GM19043 (cell line): ENCODE measurements around the gene HSPB8.

Source experiments
- ATAC-seq: cut with Tn5 transposase; IDR thresholded peaks from one replicate; pipeline ENCODE4 v1.9.1; 2021; ENCODE audit warnings: low read depth; ENCODE audit not compliant: unreplicated experiment

The HSPB8 gene, protein sequence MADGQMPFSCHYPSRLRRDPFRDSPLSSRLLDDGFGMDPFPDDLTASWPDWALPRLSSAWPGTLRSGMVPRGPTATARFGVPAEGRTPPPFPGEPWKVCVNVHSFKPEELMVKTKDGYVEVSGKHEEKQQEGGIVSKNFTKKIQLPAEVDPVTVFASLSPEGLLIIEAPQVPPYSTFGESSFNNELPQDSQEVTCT

DNA sequence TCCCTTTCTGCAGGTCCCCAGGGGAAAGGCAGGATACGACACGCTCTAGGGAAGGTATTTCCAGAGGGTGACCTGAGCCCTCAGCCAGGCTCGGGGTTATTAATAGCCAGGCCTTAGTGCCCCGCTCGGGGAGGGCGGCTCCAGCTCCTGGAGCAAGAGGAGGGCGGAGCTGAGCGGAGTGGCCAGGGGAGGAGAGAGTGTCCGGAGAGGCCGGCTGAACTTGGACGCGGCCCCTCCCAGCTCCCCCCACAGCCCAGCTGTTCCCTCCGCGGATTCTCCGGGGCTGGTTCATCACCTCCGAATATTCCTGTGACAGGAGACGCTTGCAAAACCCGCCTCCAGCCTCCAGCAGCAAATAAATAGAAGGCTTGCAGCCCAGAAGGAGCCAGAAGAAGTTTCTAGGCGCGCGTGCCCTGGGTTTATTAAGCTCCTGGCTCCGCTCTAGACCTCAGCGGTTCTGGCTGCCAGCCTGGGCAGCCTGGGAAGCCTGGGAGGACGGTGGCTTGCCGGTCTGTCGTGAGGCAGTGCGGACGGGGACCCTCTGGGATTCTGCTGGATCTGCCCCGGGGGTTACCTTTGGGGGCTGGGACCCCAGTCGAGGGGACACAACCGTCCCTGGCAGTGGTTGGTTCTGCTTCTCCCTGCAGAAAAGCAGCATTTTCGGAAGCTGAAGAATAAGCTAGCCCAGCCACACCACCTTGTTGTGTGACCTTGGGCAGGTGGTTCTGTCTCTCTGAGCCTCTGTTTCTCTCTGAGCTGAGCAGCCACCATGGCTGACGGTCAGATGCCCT, at the start of gene HSPB8:
Gene HSPB8 (plus strand): TSS at position 388 of the 791 bp plus-strand sequence. CDS start 382 bp downstream, at position 770.
- ATAC-seq: no peak

DNA sequence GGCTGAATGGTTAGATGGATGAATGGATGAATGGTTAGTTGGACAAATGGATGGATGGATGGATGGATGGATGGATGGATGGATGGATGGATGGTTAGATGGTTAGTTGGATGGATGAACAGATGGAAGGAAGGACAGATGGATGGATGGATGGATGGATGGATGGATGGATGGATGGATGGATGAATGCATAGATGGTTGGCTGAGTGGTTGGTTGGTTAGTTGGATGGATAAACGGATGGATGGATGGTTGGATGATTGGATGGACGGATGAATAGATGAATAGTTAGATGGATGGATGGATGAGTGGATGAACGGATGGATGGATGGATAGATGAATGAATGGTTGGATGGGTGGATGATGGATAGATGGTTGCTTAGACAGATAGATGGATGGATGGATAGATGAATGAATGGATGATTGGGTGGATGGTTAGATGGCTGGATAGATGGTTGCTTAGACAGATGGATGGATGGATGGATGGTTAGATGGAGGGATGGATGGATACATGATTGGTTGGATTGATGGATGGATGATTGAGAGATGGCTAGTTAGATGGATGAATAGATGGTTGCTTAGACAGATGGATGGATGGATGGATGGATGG, 48.8 kb upstream of the HSPB8 start:
- ATAC-seq: no peak

DNA sequence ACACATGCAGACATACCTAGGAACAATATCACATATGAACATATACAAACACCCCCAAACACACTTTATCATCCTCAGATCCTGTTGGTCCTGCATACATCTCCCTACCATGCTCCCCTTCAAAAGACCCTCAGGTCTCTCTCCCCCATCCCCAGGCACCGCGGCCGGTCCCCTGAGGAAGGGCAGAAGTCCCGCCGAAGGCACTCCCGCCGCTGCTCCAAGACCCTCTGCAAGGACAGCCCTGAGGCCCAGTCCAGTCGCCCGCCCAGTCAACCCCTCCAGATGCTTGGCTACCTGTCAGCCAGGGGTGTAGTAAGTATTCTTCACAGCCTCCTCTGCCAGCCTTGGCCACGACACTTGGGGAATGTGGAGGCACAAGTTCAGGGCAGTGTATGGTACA, 48.2 kb upstream of the HSPB8 start:
- no peak for ATAC-seq

DNA sequence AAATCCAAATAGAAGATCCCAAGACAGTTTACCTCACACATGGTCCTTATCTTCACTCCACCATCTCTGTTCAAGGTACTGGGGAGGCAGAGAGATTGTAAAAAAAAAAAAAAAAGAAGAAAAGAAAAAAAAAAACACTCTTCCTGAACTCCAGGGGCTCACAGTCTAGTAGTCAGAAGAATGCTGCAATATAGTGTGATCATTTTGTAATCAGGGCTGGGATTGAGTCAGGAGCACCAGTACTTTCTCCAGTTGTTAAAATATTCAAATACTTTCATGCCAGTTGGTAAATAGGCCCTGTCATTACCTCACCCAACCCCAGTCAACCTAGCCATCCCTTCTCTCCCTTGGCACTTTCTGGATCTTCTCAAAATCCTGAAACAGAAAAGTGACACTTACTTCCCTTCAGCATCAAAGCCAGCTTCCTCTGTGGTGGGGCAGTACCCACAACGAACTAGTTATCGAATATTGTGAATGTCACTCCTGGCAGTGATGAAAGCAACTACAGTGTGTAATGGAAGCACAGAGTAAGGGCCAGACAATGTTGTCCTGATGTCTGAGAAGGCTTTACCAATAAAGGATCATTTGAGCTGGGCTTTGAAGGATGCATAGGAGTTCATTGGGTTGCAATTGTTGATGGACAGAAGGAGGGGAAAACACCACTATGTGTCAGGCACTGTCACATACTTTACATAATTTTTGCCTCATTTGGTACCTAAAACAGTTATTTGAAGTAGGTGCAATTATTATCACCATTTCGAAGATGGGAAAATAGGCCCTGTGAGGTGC, 44.3 kb upstream of the HSPB8 start:
- no peak for ATAC-seq

DNA sequence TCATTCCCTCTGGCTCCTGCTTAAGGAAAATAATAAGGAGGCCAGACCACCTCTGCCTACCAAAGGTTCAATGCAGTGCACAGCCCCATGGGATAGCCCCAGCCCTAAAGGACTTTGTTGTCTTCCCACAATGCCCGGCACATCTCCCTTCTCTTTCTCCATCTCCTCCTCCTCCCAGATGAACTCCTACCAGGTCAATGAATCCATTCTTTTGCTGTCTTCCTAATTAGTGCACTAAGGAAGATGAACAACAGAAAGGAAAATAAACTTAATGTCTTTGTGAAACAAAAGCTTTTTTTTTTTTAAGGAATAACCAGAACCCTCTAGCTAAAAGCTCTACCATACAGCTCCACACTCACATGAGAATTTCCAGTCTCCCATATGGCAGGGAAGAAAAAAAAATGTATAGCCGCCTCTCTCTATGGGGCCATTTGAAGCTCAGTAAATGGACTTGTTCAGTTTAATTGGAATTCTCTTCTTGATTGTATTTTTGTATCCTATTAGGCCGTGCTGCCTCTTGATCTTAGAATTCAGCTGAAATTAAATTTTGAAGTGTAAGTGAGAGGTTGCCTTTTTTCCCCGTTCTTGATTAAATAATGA, 41.8 kb upstream of the HSPB8 start:
- no peak for ATAC-seq

DNA sequence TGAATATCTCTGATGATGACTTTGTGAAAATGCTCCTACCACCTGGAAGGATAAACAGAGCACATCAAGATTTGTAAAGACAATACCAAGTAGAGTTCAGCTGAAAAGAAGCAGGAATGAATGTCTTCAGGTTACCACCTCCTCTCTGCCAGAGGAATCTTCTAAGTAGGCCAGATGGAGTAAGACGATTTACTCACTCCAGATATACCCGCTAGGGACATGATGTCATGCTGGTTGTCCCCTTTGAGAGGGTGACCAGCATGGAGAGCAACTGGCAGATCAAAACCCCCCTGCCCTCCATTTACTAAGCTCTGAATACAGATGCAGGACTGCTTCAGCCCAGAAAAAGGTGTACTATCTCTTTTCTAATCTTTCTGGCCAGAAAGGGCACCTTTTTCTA, 39.3 kb upstream of the HSPB8 start:
- no peak for ATAC-seq

DNA sequence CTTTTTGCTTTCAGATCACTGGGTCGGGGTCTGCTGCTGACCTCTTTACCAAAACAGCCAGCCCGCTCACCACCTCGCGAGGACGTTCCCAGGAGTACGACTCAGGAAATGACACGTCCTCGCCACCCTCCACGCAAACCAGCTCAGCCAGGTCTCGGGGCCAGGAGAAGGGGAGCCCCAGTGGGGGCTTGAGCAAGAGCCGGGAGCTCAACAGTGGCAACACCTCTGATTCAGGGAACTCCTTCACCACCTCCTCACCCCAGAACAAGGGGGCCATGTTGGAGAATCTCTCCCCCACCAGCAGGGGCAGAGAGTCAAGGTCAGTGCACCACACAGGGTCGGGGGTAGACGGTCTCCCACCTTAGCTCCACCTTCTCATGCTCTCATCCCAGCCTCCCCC, 33.4 kb upstream of the HSPB8 start:
- ATAC-seq: no peak

DNA sequence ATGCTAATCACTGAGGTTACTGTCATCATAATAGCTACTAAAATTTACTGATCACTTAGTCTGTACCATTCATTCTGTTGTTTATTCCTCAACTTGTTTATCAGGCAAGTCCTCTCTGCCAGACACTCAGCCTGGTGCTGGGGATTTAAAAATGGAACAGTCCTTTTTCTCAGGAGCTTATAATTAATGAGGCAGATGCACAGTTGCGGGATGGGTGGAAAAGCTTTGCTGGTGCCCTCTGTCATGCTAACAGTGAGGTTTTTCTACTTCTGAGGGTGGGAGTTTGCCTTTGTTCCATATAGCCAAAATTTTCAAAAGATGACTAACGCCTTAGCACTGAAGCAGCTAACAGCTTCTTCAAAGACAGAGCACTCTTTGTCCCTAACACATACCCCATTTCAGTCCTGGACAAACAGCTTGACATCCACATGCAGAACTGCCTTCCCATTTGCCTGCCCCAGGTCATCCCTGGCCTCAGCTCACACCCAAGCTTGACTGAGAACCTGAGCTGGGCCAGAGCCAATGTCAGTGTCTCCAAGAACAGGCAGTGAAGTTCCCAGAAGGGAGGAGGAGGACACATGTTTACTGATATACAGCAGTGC, 30.8 kb upstream of the HSPB8 start:
- no peak for ATAC-seq

DNA sequence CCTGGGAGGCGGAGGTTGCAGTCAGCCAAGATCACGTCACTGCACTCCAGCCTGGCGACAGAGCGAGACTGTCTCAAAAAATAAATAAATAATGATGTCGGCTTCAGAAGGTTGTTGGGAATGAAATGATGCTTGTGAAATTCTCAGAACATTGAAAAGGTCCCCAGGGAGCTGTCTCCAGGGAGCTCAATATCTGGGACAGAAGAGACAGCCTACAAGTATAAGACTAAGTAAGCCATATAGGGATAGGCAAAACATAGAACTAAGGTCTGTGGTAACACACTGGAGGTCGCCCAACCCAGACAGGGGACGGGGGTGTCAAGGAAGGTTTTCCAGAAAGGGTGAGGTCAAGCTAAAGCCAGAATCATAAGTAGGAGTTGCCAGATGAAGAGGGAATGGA, 29.5 kb upstream of the HSPB8 start:
- no peak for ATAC-seq

DNA sequence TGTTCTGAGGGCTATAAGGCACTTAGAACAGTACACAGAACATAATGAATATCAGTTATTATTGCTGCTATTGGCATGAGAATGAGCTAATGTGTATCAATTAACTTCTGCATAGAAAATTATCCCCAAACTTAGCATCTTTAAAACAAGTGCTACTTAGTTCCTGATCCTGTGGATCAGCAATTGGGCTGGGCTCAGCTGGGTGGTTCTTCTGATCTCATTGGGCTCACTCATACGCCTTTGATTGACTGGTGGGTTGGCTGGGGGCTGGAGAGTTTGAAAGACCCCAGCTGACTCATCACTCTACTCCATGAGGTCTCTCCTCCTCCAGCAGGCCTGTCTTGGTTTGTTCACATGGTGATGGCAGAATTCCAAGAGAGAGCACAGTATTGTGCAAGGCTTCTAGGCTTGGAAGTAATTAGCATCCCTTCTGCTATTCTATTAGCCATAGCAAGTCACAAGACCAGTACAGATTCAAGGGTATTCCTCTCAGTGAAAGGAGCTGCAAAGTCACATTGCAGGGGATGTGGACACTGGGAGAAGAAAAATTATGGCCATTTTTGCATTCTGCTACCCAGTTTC, 27.2 kb upstream of the HSPB8 start:
- no peak for ATAC-seq

DNA sequence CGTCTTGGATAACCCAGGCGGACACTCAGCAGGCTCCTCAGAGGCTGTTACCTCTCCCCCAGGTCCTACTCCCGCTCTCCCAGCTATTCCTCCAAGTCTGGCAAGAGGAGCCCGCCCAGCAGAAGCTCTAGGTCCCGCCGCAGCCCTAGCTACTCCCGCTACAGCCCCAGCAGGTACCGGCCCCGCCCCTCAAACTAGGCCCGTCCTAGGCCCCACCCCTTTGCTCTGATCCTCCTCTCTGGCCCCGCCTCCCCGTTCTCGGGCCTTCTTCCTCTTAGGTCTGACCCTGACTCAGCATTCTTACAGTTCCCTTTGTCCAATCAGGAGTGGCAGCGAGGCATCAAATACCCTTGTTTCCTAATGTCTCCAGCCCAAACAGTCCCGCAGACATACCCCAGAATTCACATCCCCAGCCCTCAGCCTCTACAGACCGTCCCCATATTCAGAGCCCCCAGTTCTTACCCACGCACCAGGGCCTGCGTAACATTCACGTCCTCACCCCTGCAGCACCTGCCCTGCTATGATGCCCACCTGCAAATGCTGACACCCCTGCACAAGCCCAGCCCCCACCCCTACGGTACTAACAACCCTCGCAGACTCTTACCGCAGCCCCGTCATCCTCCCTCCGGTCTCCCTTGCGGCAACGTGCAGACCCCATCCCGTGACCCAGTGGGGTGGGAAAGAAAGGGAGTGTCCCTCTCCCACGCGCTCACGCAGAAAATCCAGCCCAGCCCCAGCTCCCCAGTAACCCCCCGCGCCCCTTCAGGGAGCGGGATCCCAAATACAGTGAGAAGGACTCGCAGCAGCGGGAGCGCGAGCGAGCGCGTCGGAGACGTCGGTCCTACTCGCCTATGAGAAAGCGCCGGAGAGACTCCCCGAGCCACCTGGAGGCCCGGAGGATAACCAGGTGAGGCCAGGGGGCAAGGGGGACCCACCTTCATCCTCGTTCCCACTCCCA, 25.0 kb upstream of the HSPB8 start:
- ATAC-seq: no peak

DNA sequence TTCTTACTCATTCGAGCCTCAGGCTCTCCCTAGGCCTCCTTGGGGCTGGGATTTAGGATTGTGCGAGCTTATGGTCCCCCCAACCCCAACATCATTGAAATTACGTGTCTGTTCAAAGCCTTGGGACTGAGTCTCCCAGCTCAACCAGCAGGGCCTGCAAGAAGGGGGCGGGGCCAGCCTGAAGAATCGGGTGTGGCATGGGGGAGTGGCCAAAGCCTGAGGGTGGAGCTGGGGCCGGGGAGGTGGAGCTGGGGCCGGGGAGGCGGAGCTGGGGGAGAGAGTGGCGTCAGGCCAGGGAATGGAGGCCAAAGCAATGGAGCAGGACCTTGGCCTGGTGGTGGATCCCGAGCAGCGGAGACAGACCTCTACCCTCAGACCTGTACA, 24.3 kb upstream of the HSPB8 start:
- no peak for ATAC-seq

DNA sequence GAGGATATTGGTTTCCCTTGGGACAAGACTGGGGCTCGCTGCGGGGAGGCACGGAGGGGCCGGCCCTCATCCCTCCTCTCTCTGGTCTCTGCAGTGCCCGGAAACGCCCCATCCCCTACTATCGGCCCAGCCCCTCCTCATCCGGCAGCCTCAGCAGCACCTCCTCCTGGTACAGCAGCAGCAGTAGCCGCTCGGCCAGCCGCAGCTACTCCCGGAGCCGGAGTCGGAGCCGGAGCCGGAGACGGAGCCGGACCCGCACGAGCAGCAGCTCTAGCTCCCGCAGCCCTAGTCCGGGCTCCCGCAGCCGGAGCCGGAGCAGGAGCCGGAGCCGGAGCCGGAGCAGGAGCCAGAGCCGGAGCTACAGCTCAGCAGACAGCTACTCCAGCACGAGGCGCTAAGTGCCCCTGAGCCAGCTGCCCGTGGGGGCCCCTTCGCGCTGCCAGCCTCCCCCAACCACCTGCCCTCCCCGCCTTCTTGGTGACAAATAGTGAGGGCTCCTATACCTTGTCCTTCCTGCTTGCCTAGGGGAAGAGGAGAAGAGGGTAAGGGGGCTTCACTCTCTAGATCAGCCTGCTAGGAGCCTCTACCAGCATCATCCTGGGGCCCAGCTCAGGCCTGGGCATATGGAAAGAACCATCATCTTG, 22.2 kb upstream of the HSPB8 start:
- no peak for ATAC-seq

DNA sequence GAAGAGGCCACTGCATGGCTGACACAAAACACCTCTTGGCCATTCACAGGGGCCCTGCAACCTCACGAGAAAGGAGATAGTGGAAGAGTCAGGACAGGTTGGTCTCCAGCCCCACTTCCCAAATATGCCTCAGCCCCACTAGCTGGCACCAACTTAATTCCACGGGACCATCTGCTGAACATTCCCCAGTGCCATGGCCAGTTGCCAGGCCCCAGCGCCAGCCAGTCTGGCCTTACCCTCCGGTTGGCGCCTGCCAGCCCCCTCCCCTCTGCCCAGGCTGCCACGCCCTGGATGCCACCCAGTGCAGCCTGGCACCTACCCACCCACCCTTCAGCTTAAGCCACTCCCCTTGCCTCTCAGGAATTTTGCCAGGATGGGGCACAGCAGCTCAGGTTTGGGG, 21.2 kb upstream of the HSPB8 start:
- no peak for ATAC-seq

DNA sequence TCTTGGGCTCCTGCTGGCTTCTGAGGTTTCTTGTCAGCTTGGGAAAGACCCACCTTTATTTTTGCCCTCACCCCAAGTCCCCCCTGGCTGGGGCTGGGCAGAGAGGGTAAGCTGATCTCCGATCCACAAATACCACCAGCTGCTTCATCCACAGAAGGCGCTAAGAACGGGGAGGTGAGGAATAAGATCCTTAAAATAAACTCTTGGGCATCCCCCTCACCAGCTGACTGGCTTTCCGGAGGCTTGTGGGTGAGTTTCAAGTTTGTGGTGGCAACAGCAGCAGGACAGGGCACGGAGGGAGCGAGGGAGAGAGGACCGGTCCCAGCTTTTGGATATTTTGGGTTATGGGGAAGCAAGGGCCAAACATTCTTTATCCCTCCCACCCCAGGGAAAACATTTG, 20.8 kb upstream of the HSPB8 start:
- ATAC-seq: no peak

DNA sequence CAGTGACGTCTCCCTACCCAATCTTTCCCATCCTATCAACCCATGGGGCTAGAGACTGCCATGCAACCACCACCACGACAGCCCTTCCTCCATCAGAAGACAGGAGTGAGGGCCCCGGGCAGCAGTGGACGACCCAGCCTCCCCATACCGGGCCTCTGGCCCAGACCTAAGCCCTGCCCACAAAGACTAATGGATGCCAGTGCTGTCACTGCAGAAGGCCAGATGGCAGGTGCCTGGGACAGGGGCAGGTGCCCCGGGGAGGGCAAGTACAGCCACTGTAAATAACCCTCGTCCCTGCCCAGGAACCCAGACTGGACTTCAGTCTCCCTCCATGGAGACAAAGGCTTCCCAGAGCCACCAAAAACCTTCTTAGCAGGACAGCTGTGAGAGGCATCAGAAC, 20.3 kb upstream of the HSPB8 start:
- no peak for ATAC-seq

DNA sequence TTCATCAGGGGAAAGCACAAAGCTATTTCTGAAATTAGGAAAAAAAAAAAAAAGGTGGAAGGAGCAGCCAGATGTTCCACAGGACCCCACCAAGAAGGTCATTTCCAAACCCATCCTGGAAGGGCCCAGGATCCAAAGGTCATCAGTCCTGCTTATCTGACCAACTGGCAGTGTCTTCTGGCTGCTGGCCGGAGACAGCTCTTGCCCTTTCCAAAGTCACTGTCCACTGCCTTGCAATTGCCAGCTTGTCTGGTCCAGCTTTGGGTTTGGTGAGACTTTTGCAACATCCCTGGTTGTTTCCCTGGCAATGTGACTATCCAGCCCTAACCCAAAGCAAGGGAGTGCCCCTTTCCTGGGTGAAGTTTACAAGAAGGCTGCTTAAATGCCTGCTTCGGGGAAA, 18.9 kb upstream of the HSPB8 start:
- ATAC-seq: no peak

DNA sequence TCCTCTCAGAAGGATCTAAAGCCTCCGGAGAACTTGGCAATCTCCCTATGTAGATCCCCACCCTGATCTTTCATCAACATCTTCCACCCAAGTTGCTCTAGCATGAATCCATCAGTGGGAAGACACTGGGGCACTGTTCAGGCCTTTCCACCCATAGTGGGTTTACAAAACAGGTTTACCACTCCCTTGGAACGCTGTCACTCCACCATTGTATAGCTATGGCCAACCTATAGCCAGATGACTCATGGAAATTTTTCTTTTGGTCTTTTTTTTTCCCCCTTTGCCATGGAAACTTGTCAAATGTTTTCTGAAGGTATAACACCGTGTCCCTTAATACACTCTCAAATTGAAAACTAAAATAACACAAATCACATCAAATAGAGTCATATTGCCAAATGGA, 10.8 kb upstream of the HSPB8 start:
- no peak for ATAC-seq

DNA sequence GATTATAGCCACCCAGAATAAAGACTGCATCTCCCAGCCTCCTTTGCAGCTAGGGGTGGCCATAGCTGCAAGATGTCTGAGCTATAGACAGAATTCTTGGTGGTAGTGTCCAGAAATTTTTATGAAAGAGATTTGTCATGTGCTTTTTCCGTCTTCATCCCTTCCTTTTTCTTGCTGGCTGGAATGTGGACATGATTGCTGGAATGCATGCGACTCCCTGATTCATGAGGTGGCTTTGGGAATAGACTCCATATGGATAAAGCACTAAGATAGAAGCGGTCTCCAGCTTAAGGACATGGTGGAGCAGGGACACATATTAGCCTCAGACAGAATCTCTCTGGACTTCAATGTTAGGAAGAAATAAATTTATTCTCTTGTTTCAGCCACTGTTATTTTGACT, 10.0 kb upstream of the HSPB8 start:
- no peak for ATAC-seq
